Glutamatergic neuron (in vitro differentiated cells): ENCODE data around the gene PRLR. TPM values are rescaled to one million over a fixed set of nuclear protein-coding genes. Genes with fewer than 3 reads are reported as not detected.
"Not testable (repeated sequence)": the region's sequence is repeated elsewhere in the genome, so short reads cannot be mapped to it uniquely, and the experiment has no call there.

Experiments used
- DNase-seq: peaks from one replicate; pipeline ENCODE4 v3.0.0; 2022
- H3K27ac Mint-ChIP-seq: one replicate; pipeline ENCODE4 v1.8.0; 2020; ENCODE audit warnings: mild to moderate bottlenecking, mixed read lengths, inconsistent platforms; ENCODE audit not compliant: unreplicated experiment
- H3K27me3 Mint-ChIP-seq: one replicate; pipeline ENCODE4 v1.8.0; 2020; ENCODE audit warnings: mild to moderate bottlenecking, moderate library complexity, mixed read lengths, inconsistent platforms; ENCODE audit not compliant: unreplicated experiment
- H3K36me3 Mint-ChIP-seq: one replicate; pipeline ENCODE4 v1.8.0; 2020; ENCODE audit warnings: mild to moderate bottlenecking, mixed read lengths, inconsistent platforms; ENCODE audit not compliant: unreplicated experiment
- H3K4me1 Mint-ChIP-seq: one replicate; pipeline ENCODE4 v1.8.0; 2020; ENCODE audit warnings: mild to moderate bottlenecking, low read depth, mixed read lengths, inconsistent platforms; ENCODE audit not compliant: unreplicated experiment
- H3K4me3 Mint-ChIP-seq: one replicate; pipeline ENCODE4 v1.8.0; 2020; ENCODE audit warnings: mild to moderate bottlenecking, mixed read lengths, inconsistent platforms; ENCODE audit not compliant: unreplicated experiment
- H3K9me3 Mint-ChIP-seq: one replicate; pipeline ENCODE4 v1.8.0; 2020; ENCODE audit warnings: mild to moderate bottlenecking, moderate library complexity, mixed read lengths, inconsistent platforms; ENCODE audit not compliant: unreplicated experiment
- total RNA-seq: library from RNA; stranded (reverse); fragmentation: NEBNext Ultra II Directional; extraction: Animal tissue kit (Norgen Biotek cat#: 25700); gene quantifications from one replicate; pipeline ENCODE4 v1.2.1, GENCODE V29; 2021; ENCODE audit not compliant: unreplicated experiment
- TF ChIP-seq, protein P1 (sequence below): fragments of 200-600 bp; sonication (generic); IDR thresholded peaks from one replicate; pipeline ENCODE4 v1.5.0; 2021; ENCODE audit not compliant: partially characterized antibody, unreplicated experiment

PRLR gene
- total RNA-seq, 1 donor from 2014 or later = not detected

DNA sequence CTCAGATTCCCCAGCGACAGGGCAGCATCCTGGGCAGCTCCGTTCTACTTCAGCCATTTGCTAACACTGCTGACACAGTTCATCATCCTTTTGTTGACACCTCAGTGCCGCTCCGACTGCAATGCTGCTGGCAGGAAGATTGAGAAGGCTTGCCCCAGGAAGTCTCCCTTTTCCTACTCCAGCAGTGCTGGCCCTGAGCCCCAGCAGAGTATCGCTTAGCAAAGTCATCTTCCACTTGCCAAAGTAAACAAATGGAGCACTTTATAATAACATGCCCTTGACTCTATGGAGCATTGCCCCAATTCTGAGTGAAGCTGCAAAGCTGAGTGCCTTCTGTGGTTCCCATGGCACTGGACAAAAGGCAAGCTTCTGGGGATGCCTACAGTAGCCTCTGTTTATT, 32.2 kb downstream of the PRLR start:
- no peak for DNase-seq
- H3K27ac Mint-ChIP-seq = no peak overlapping the region
- no peaks in the 10 kb centered on the region for H3K36me3 Mint-ChIP-seq
- no peaks in the 10 kb centered on the region for H3K27me3 Mint-ChIP-seq
- peaks cover under 1% of the 10 kb centered on the region for H3K4me1 Mint-ChIP-seq
- no peak overlapping the region for H3K4me3 Mint-ChIP-seq
- no peaks in the 10 kb centered on the region for H3K9me3 Mint-ChIP-seq
- TF ChIP-seq, protein P1, sequence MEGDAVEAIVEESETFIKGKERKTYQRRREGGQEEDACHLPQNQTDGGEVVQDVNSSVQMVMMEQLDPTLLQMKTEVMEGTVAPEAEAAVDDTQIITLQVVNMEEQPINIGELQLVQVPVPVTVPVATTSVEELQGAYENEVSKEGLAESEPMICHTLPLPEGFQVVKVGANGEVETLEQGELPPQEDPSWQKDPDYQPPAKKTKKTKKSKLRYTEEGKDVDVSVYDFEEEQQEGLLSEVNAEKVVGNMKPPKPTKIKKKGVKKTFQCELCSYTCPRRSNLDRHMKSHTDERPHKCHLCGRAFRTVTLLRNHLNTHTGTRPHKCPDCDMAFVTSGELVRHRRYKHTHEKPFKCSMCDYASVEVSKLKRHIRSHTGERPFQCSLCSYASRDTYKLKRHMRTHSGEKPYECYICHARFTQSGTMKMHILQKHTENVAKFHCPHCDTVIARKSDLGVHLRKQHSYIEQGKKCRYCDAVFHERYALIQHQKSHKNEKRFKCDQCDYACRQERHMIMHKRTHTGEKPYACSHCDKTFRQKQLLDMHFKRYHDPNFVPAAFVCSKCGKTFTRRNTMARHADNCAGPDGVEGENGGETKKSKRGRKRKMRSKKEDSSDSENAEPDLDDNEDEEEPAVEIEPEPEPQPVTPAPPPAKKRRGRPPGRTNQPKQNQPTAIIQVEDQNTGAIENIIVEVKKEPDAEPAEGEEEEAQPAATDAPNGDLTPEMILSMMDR = no peak

GRCh38 chr5:35197351-35197750, 32.9 kb downstream of the PRLR start:
- Mint-ChIP-seq H3K9me3 (no peaks in the 10 kb centered on the region), H3K4me1 (peaks cover 1% of the 10 kb centered on the region), H3K4me3 (no peak overlapping the region), H3K27ac (no peak overlapping the region), H3K27me3 (no peaks in the 10 kb centered on the region), H3K36me3 (no peaks in the 10 kb centered on the region)
- DNase-seq = no peak
- TF ChIP-seq, protein P1 = no peak

- Mint-ChIP-seq H3K36me3 (no peaks in the 10 kb centered on the region), H3K27ac (no peak overlapping the region), H3K27me3 (peaks cover 2% of the 10 kb centered on the region), H3K4me3 (no peak overlapping the region), H3K9me3 (no peaks in the 10 kb centered on the region), H3K4me1 (peaks cover 1% of the 10 kb centered on the region)
- TF ChIP-seq, protein P1 = no peak
- no peak for DNase-seq
Measured at GRCh38 chr5:35195472-35195852, 34.8 kb downstream of the PRLR start.

GRCh38 chr5:35194635-35195471, 35.4 kb downstream of the PRLR start:
- Mint-ChIP-seq H3K36me3 (no peaks in the 10 kb centered on the region), H3K4me3 (no peak overlapping the region), H3K9me3 (no peaks in the 10 kb centered on the region), H3K27me3 (peaks cover 2% of the 10 kb centered on the region), H3K27ac (no peak overlapping the region), H3K4me1 (peaks cover 1% of the 10 kb centered on the region)
- no peak for DNase-seq
- TF ChIP-seq, protein P1 = no peak

- no peak for DNase-seq
- TF ChIP-seq, protein P1 = no peak
- Mint-ChIP-seq H3K36me3 (no peaks in the 10 kb centered on the region), H3K9me3 (no peaks in the 10 kb centered on the region), H3K4me1 (peaks cover 1% of the 10 kb centered on the region), H3K4me3 (no peak overlapping the region), H3K27me3 (peaks cover 2% of the 10 kb centered on the region), H3K27ac (no peak overlapping the region)
Measured at GRCh38 chr5:35192506-35192905, 37.8 kb downstream of the PRLR start.

- H3K9me3 Mint-ChIP-seq, H3K4me3 Mint-ChIP-seq, H3K36me3 Mint-ChIP-seq, DNase-seq, H3K27me3 Mint-ChIP-seq, H3K27ac Mint-ChIP-seq, H3K4me1 Mint-ChIP-seq: not testable (repeated sequence)
Measured at GRCh38 chr5:35189801-35190200, 40.5 kb downstream of the PRLR start.
